Measurements from ENCODE around the gene HHIPL1. TPM values are rescaled to one million over a fixed set of nuclear protein-coding genes. Genes with fewer than 3 reads are reported as not detected.

Gene HHIPL1
- total and polyA plus RNA-seq, 2 of the 8 experiments (the other 6 are each of a cell fraction or from before 2014, with no cell fraction given): 1.5 to 2.6 TPM

DNA sequence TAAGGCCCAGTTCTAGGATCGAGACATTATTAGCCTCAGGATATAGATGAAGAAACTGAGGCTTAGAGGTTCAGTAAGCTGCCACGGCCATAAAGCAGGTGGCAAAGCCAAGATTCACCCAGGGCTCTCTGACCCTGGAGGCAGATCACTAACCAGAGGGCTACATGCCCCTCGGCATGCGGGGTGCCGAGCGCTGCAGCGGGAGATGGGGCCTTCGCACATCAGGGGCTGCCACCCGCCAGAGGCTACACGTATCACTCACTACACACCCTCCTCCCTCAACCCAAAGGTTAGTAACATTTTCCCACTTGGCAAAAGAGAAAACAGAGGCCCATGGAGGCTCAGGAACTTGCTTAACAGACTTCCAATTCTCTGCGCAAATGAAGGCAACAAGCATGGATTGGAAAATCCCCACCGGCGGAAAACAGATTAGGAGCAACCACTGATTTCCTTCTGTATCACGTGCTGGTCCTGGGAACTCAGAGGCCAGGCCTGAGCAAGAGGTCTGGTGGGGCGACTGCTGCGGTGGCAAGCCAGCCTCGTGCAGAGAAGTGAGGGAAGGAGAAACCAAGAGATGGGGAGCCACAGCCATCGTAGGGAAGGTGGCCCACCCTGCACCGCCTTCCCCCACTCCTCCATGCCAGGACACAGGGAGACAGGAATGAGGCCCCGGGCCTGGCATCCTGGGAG is 46.9 kb upstream of the HHIPL1 start:
- H3K27me3 ChIP-seq (replicated peaks in 1 of 4; ENCODE audit: control insufficient read depth in 3 of 4, extremely low read depth in 1 of 4, insufficient read depth in 3 of 4, low read length in 3 of 4): peaks cover 6 to 14% (median 12%) of the 10 kb centered on the region in 4 experiments; a peak in 6 of 7 replicates
- CTCF ChIA-PET (ENCODE audit: partially characterized antibody): interaction anchor here (0.6 to 1.3 kb wide), 4 partner anchors 9 to 24 kb away, joined by 3 to 5 read pairs (median 3); no protein-coding TSS in a partner anchor
- TF ChIP-seq ZNF274 (IDR thresholded peaks at IDR 0.05; ENCODE audit: borderline replicate concordance, extremely low read depth, low read length) (no peak), PHF8 (conservative IDR thresholded peaks at IDR 0.05; ENCODE audit: low read depth, low read length) (no peak), CHD2 (IDR thresholded peaks at IDR 0.05; ENCODE audit: low read length) (no peak), NANOG (IDR thresholded peaks at IDR 0.05; ENCODE audit: insufficient read depth, low read depth, low read length, poor library complexity, severe bottlenecking) (no peak), SIX5 (IDR thresholded peaks at IDR 0.05; ENCODE audit: low read depth, low read length) (no peak), SUZ12 (IDR thresholded peaks at IDR 0.05; ENCODE audit: low read length) (no peak), EP300 (IDR thresholded peaks at IDR 0.05; ENCODE audit: borderline replicate concordance in 1 of 2, low read depth in 2 of 2, low read length in 2 of 2) (no peak)
- TF ChIP-seq, protein P1, sequence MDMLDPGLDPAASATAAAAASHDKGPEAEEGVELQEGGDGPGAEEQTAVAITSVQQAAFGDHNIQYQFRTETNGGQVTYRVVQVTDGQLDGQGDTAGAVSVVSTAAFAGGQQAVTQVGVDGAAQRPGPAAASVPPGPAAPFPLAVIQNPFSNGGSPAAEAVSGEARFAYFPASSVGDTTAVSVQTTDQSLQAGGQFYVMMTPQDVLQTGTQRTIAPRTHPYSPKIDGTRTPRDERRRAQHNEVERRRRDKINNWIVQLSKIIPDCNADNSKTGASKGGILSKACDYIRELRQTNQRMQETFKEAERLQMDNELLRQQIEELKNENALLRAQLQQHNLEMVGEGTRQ (IDR thresholded peaks at IDR 0.05; ENCODE audit: low read length): no peak

More for the DNA sequence above, 46.9 kb upstream of the HHIPL1 start:
- Histone ChIP-seq H3K18ac (ENCODE audit: extremely low read depth, low read length) (no peak overlapping the region), H3K79me2 (ENCODE audit: control insufficient read depth in 1 of 2, insufficient read depth in 2 of 2, low read length in 2 of 2) (peaks cover 6 to 80% of the 10 kb centered on the region in 2 experiments; a peak in 3 of 4 replicates), H2BK5ac (ENCODE audit: low read depth, low read length) (no peak overlapping the region), H2BK15ac (ENCODE audit: low read length) (peak overlapping the region; percentile 72; the same call in 1 of the 2 replicates), H3K4me3 (ENCODE audit: extremely low read depth in 1 of 4, insufficient read depth in 2 of 4, low read depth in 3 of 4, low read length in 4 of 4) (no peak overlapping the region), H3K36me3 (ENCODE audit: control insufficient read depth in 2 of 4, insufficient read depth in 4 of 4, low read length in 3 of 4) (no peaks in the 10 kb centered on the region; a peak in 1 of 8 replicates), H3K27ac (ENCODE audit: low read depth, low read length) (no peak overlapping the region), H3K9ac (replicated peaks in 1 of 4; ENCODE audit: extremely low read depth in 1 of 4, low read depth in 3 of 4, low read length in 3 of 4) (no peak overlapping the region), H4K20me1 (replicated peaks in 1 of 2; ENCODE audit: control insufficient read depth in 1 of 2, insufficient read depth in 2 of 2, low read length in 2 of 2) (peaks cover 21 to 46% of the 10 kb centered on the region in 2 experiments), H3K14ac (ENCODE audit: insufficient read length) (no peak overlapping the region), H3K56ac (replicated peaks; ENCODE audit: insufficient read length, low read depth, low read length) (no peak overlapping the region), H2BK120ac (replicated peaks; ENCODE audit: low read depth, low read length) (no peak overlapping the region), H2AK5ac (ENCODE audit: low read depth, low read length) (no peak overlapping the region), H3K4me2 (ENCODE audit: insufficient read depth in 1 of 2, low read depth in 2 of 2, low read length in 2 of 2) (no peak overlapping the region), H4K8ac (ENCODE audit: extremely low read depth, insufficient read depth, low read length) (no peak overlapping the region), H3K4me1 (replicated peaks in 1 of 4; ENCODE audit: control insufficient read depth in 3 of 4, insufficient read depth in 4 of 4, low read length in 3 of 4) (peaks cover 4 to 19% (median 8%) of the 10 kb centered on the region in 4 experiments), H2BK20ac (ENCODE audit: low read length) (no peak overlapping the region), H3K4ac (replicated peaks; ENCODE audit: insufficient read length, low read depth, low read length) (no peak overlapping the region), H4K91ac (replicated peaks; ENCODE audit: insufficient read length, low read length) (no peak overlapping the region), H3K79me1 (ENCODE audit: low read depth, low read length) (peaks cover 35% of the 10 kb centered on the region), H3K9me3 (ENCODE audit: insufficient read depth in 2 of 2, low read depth in 1 of 2, low read length in 1 of 2) (no peaks in the 10 kb centered on the region), H4K5ac (ENCODE audit: insufficient read length, low read depth, low read length) (no peak overlapping the region), H3K23me2 (ENCODE audit: low read depth, low read length) (peaks cover 7% of the 10 kb centered on the region; the same call in 1 of the 2 replicates), H2BK12ac (ENCODE audit: low read depth, low read length) (no peak overlapping the region), H2AFZ (ENCODE audit: low read length) (no peak overlapping the region), H3K23ac (ENCODE audit: insufficient read length) (no peak overlapping the region)
- POLR2A ChIA-PET (ENCODE audit: partially characterized antibody): interaction anchor here (0.9 to 1.1 kb wide), 2 partner anchors 37 to 74 kb away, joined by 3 to 4 read pairs; no protein-coding TSS in a partner anchor
- WGBS, 2 experiments (ENCODE audit: extremely low coverage in 1 of 2, insufficient coverage in 1 of 2, insufficient read length in 1 of 2, insufficient replicate concordance in 2 of 2, low coverage in 1 of 2, low lambda C conversion rate in 2 of 2, missing lambda C conversion rate in 1 of 2): 93% methylated on average over 20 of the region's 20 CpGs; no CpG with 5 or more reads in 1 of the 2 experiments
- FAIRE-seq (no peak), DNase-seq (ENCODE audit: low read depth in 1 of 2, low spot score in 2 of 2) (no peak)

All from H1 (cell line).